Urinary bladder (tissue), 4 donors: ENCODE data around the gene CWC15. TPM values are rescaled to one million over a fixed set of nuclear protein-coding genes. Genes with fewer than 3 reads are reported as not detected.
A peak's percentile ranks its signal among the peaks of the same experiment; 100 is the strongest.
"Not testable (repeated sequence)": the region's sequence is repeated elsewhere in the genome, so short reads cannot be mapped to it uniquely, and the experiment has no call there.

Source experiments
- DNase-seq: peaks from one replicate; pipeline ENCODE4 v3.0.0-alpha.2; 2015; ENCODE audit errors: extremely low spot score
- H3K27ac ChIP-seq: one replicate; pipeline ENCODE4 v1.5.1; 2013; ENCODE audit warnings: low read depth, mild to moderate bottlenecking, moderate library complexity
- H3K36me3 ChIP-seq: one replicate; pipeline ENCODE4 v1.6.1; 2013; ENCODE audit warnings: mild to moderate bottlenecking, moderate library complexity; ENCODE audit not compliant: insufficient read depth
- H3K4me1 ChIP-seq: one replicate; pipeline ENCODE4 v1.6.1; 2013; ENCODE audit warnings: mild to moderate bottlenecking, moderate library complexity; ENCODE audit not compliant: insufficient read depth
- H3K4me3 ChIP-seq: one replicate; pipeline ENCODE4 v1.5.1; 2013; ENCODE audit warnings: low read depth, low read length
- WGBS: extraction: QIAGEN DNeasy Blood & Tissue Kit; methylation state at CpG from one replicate; pipeline ENCODE4 v1.1.7; 2013; 5-methylcytosine and 5-hydroxymethylcytosine counted together
- polyA plus RNA-seq: library from polyadenylated mRNA; stranded (reverse); fragments of 200-250 nt; gene quantifications from one replicate; pipeline ENCODE4 v1.2.3, GENCODE V29; 2013
- total RNA-seq: library from RNA; depleted of rRNA; stranded (reverse); fragments of >200 nt; gene quantifications from one replicate; pipeline ENCODE4 v1.2.3, GENCODE V29; 2014
- donor health status: healthy with polysubstance abuse.
- donor health status: healthy.

CWC15 gene
- total and polyA plus RNA-seq, 2 donors = 42.8 to 55.6 TPM

DNA sequence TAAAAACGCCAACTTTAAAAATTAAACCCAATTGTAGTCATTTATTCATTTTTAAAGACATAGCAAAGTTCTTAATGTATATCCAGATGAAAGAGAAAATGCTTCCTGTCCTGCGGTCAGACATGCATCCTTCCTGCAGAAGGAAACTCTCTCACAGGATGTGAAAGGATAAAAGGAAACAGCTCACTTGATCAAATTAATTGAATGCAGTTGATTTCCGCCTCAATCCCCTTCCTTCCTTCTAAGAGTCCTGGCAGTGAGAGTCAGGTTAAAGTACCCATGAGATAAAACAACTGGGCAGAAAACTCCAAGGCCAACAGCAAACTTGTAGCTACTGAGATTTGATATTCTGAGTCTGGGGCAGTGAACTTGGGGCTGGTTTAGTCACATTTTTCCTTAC is 38.5 kb downstream of the CWC15 start:
- no peak overlapping the region for H3K27ac ChIP-seq
- 87% methylated on average over 3 of the region's 3 CpGs for WGBS
- DNase-seq = no peak
- H3K36me3 ChIP-seq = no peaks in the 10 kb centered on the region
- H3K4me1 ChIP-seq = peaks cover 2% of the 10 kb centered on the region
- H3K4me3 ChIP-seq = no peak overlapping the region

DNA sequence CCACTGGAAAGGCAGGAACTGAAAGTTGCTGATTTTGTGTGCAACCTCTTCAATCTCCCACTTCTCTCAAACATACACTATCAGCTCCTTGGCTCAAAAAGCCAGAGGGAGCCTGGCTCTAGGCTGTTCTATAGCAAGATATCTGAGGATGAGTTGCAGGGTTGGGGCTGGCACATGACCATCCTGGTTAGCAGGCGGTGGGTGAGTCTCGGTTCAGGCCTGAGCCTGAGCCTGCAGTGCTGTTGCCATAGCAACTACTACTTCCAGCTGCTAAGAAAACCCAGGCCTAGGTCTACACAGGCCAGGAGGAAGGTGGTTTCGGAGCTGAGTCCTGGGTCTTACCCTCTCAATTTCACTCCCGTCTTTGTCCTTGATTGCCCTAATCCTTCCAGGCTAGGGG is 39.0 kb downstream of the CWC15 start:
- Histone ChIP-seq H3K36me3 (no peaks in the 10 kb centered on the region), H3K4me3 (no peak overlapping the region), H3K27ac (no peak overlapping the region), H3K4me1 (peaks cover 2% of the 10 kb centered on the region)
- DNase-seq = no peak
- 75% methylated on average over 4 of the region's 4 CpGs for WGBS

- no peaks in the 10 kb centered on the region for H3K36me3 ChIP-seq
- no peak overlapping the region for H3K27ac ChIP-seq
- peaks cover 2% of the 10 kb centered on the region for H3K4me1 ChIP-seq
- WGBS = 56% methylated on average over 5 of the region's 5 CpGs
- no peak for DNase-seq
- H3K4me3 ChIP-seq = no peak overlapping the region
These were observed 39.9 kb downstream of the CWC15 start for GRCh38 chr11:94933223-94934130.

DNA sequence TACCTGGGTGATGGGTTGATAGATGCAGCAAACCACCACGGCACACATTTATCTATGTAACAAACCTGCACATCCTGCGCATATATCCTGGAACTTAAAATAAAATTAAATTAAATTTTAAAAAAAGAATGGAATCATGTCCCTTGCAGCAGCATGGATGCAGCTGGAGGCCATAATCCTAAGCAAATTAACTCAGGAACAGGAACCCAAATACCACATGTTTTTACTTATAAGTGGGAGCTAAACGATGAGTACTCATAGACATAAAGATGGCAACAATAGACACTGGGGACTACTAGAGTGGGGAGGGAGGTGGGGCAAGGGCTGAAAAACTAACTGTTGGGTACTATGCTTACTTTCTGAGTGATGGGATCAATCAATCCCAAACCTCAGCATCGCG is 40.9 kb downstream of the CWC15 start:
- Histone ChIP-seq H3K4me1 (no peaks in the 10 kb centered on the region), H3K36me3 (no peaks in the 10 kb centered on the region), H3K4me3 (no peak overlapping the region), H3K27ac (no peak overlapping the region)
- DNase-seq = no peak
- WGBS = 93% methylated on average over 5 of the region's 5 CpGs

DNA sequence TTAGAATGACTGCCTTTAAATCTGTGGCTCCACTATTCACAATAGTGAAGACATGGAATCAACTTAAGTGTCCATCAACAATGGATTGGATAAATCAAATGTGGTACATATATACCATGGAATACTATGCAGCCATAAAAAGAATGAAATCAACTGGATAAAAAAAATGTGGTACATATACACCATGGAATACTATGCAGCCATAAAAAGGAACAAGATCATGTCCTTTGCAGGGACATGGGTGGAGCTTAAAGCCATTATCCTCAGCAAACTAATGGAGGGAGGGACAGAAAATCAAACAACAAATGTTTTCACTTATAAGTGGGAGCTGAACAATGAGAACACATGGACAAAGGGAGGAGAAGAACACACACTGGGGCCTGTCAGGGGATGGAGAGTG is 41.3 kb downstream of the CWC15 start:
- not testable (repeated sequence) for H3K4me1 ChIP-seq, DNase-seq, H3K4me3 ChIP-seq, H3K27ac ChIP-seq, H3K36me3 ChIP-seq

DNA sequence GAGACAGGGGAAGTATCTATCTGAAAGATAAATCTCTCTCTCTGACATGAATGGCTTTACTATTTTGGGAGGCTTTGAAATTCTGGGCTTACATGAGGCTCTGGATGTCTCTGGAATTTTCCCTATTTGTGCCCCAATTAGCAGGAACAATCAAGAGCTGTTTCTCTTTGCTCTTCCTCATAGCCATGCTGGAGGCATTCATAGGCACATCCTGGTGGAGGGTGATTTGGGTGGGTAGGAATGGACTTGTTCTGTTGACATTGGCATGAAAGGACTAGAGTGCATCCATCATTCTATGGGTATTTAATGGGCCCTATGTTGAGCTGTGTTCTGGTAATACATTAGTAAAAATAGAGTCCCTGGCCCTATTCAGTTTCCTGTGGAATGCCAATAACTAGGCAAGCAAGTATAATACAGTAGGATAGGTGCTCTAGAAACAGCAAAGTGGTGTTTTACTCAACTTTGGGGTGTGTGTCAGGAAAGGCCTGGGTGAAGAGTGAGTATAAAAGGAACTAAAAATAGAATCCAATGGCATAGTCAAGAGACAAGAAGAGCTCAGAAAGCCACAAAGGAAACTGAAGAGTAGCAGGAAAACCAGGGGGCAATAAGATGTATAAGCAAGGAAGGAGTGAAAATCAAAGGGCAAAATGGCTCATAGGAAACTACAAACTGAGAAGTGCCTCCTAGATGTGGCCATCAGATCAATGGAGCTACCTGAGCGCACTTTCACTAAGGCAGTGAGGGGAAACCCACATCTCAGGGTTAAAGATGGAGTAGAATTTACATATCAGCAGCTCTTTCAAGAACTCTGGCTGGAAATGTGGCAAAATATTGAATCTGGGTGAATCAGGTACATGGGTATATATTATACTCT is 45.0 kb downstream of the CWC15 start:
- H3K27ac ChIP-seq = no peak overlapping the region
- DNase-seq = no peak
- no peaks in the 10 kb centered on the region for H3K4me1 ChIP-seq
- 95% methylated on average over 1 of the region's 1 CpG for WGBS
- H3K36me3 ChIP-seq = no peaks in the 10 kb centered on the region
- H3K4me3 ChIP-seq = no peak overlapping the region

DNA sequence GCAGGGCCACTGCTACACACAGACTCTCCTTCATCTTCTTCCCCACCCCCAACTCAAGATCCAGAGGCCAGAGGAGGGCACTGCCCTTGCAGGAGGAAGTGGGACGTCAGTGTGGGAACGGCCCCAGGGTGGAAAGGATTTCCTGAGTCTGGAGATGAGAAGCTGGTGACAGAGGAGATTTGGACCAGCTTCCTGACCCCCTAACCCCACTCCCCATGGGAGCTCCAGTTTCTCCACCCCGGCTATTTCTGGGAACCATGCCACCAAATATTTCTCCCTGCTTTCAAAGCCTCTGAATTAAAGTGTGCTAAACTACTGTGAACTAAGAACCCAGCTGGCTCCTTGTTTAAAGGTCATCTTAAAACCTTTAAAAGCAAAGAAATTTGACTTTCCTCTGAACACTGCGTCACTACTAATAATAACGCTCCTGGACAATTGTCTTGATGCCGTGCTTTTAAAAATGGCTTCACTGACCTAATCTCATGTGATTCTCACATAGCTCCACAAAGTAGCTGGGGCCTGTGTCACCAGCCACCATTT is 46.6 kb downstream of the CWC15 start:
- Histone ChIP-seq H3K4me3 (no peak overlapping the region), H3K36me3 (no peaks in the 10 kb centered on the region), H3K27ac (no peak overlapping the region), H3K4me1 (no peaks in the 10 kb centered on the region)
- DNase-seq = peak; percentile 70
- WGBS = 4% methylated on average over 6 of the region's 6 CpGs

GRCh38 chr11:94926271-94926625 is 47.1 kb downstream of the CWC15 start:
- DNase-seq = no peak
- no peak overlapping the region for H3K4me3 ChIP-seq
- H3K4me1 ChIP-seq = no peaks in the 10 kb centered on the region
- no peaks in the 10 kb centered on the region for H3K36me3 ChIP-seq
- H3K27ac ChIP-seq = no peak overlapping the region

DNA sequence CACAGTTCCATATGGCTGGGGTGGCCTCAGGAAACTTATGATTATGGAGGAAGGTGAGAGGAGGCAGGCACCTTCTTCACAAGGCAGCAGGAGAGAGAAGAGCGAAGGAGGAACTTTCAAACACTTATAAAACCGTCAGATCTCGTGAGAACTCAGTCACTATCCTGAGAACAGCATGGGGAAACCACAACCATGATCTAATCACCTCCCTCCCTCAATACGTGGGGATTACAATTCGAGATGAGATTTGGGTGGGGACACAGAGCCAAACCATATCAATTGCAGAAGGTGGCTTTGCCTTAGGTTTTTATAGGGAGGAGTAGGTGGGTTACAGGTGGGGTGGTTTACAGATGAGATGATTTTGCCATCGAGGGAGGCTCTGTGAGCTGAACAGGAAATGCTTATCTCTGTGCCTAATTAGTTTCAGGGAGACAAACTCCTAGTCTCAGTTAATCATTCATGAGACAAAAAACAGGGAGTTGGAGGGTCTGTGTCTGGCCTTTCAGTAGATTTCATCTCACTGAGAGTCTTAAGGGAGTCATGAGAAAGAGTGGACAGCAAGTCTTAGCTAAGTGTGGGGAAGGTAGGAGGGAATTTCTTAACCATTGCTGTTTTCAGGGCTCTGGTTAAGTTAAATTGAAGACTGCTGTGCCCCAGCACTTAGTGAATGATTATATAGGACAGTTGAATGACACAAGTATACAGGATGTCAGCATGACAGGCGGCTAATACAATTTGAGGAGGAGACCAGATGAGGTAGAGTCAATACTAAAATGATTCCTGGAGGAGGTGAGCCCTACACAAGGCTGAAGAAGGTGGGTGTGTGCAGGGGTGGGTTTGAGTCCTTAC is 47.7 kb downstream of the CWC15 start:
- Histone ChIP-seq H3K4me3 (no peak overlapping the region), H3K36me3 (no peaks in the 10 kb centered on the region), H3K4me1 (no peaks in the 10 kb centered on the region), H3K27ac (no peak overlapping the region)
- no peak for DNase-seq
- WGBS = 67% methylated on average over 7 of the region's 7 CpGs

- Histone ChIP-seq H3K36me3 (no peaks in the 10 kb centered on the region), H3K4me3 (no peak overlapping the region), H3K4me1 (no peaks in the 10 kb centered on the region), H3K27ac (no peak overlapping the region)
- no peak for DNase-seq
- 56% methylated on average over 5 of the region's 5 CpGs for WGBS
These were observed 48.7 kb downstream of the CWC15 start for GRCh38 chr11:94924612-94925011.

DNA sequence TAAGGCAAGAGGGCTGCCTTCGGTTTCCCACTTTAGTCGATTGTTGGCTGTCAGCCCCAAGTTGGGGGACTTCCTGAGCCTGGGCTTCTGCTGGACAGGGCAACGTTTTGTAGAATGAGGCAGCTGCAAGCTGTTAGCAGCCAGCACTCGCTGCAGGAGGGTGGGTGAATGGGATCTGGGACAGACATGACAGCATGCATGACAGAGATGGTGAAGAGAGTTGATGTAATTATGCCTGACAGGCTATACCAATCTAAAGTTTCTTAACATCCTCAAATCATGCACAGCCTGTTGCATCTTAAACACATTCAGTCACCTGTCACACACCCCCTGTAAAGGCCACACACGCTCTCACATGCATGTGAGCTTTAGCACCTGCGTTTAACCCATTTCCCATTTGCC is 49.2 kb downstream of the CWC15 start:
- no peaks in the 10 kb centered on the region for H3K36me3 ChIP-seq
- no peak overlapping the region for H3K4me3 ChIP-seq
- H3K27ac ChIP-seq = no peak overlapping the region
- no peaks in the 10 kb centered on the region for H3K4me1 ChIP-seq
- no peak for DNase-seq
- WGBS = 54% methylated on average over 6 of the region's 6 CpGs

DNA sequence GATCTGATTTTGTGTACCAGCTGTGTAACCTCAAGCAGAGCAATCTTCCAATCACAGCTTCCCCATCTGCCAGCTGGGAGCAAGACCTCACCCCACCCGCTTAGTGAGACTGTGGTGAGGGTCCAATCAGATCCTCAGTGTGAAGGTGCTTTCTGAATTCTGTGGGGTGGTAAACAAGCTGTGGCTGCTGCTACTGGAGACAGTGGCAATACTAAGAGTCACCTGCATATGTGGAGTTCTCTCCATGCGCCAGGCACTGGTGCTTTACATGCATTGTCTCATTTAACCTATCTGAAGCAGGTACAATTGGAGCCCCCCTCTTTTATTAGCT is 50.4 kb downstream of the CWC15 start:
- Histone ChIP-seq H3K36me3 (no peaks in the 10 kb centered on the region), H3K4me3 (no peak overlapping the region), H3K27ac (no peak overlapping the region), H3K4me1 (no peaks in the 10 kb centered on the region)
- 98% methylated on average over 2 of the region's 2 CpGs for WGBS
- no peak for DNase-seq

DNA sequence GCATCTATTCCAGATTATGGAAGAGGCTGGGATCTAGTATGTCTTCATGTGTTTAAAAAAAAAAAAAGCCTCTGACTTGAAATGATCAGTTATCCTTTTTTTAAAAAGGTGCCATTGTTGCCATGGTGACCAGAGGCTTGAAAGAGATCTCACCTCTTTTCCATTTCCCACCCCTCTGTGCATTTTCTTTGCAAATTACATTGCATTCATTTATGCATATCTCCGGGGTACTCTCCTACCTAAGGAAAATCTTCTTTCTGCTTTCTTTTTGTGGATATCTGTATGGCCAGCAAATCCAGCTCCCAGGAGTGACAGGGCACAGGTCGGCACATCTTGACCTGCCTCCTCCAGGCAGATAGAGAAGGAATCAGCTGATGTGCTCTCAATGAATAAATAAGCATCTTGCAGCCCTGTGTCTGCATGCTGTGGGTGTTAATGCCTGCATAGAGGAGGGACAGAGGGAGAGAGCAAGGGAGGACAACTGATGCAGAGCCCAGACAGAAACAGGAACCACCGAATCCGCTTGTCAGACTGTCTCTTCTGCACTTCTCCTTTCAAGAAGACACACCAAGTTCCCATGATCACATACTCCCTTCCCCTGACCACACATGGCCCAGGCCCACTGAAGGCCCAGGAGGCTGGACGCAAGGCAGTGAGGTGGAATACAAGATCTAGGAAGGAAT is 50.9 kb downstream of the CWC15 start:
- no peak overlapping the region for H3K4me3 ChIP-seq
- H3K4me1 ChIP-seq = no peaks in the 10 kb centered on the region
- H3K27ac ChIP-seq = no peak overlapping the region
- no peaks in the 10 kb centered on the region for H3K36me3 ChIP-seq
- no peak for DNase-seq
- WGBS = 89% methylated on average over 5 of the region's 5 CpGs
